Activated naive CD8-positive, alpha-beta T cell treated with anti-CD3 and anti-CD28 coated beads, Interleukin-2, amount 50 U/mL, for 16 hours (primary cell): ENCODE measurements around the gene C20orf96.
"Not testable (repeated sequence)": the region's sequence is repeated elsewhere in the genome, so short reads cannot be mapped to it uniquely, and the experiment has no call there.

Experiments
- DNase-seq: peaks from one replicate; pipeline ENCODE4 v3.0.0-alpha.2; 2020; ENCODE audit warnings: low read depth, low spot score

C20orf96 gene

DNA sequence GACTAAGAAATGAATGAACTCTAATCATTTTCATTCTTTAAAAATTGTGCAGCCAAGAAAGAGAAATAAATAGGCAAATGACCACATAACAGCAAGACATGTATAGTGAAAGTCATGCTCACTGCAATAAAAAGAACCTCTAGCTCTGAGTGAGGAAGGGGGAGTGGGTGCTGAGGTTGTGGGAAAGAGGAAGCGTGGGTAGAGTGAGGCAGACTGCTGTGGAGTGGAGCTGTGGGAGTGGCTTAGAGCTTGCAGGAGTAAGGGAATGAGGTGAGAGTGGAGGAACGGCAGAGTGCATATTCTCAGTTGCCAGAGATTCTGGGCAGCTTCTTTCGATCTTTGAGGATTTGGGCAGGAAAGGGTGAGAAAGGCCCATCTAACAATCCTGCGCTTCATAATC is 53.1 kb downstream of the C20orf96 start:
- DNase-seq = no peak

DNA sequence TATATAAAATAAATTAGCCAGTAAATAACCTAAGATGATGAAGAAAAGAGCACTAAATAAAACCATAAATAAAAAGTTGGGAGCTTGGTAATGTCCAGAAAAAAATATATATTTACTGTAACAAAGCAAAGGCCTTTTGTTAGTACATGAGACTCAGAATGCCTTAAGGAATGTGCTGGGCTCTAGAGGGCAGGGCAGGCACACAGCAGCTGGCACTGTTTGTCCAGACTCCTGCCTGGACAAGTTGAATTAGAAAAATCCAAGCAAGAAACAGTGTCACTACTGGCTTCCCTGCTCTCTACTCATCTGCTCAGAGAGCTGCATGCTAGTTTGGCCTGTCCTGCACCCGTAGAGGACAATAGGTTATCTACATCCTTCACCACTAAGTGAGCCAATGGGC is 54.7 kb downstream of the C20orf96 start:
- DNase-seq = no peak

DNA sequence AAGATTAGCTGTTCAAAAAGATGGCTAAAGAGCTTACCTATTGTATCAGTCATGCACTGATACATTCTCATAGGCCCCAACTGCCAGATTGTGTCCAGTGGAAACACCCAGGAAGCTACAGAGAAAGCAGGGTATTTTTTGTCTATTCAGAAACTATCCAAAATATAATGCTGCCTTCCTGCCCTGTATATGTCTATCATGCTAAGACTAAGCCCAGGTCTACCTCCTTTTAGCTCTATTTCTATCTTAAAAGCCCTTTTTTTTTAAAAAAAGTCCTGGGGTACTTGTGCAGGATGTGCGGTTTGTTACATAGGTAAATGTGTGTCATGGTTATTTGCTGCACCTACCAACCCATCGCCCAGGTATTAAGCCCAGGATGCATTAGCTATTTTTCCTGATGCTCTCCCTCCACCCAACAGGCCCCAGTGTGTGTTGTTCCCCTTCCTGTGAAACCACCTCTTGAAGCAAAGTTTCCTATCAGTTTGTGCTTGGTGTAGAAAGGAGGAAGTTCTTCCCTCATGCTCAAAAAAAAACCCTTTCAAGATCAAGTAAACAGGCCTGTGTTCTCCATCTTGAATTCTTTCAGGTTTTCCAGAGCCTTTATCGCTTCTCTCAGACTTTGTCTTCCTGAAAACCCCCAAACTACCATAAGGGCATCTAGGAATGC is 63.0 kb downstream of the C20orf96 start:
- DNase-seq = no peak

DNA sequence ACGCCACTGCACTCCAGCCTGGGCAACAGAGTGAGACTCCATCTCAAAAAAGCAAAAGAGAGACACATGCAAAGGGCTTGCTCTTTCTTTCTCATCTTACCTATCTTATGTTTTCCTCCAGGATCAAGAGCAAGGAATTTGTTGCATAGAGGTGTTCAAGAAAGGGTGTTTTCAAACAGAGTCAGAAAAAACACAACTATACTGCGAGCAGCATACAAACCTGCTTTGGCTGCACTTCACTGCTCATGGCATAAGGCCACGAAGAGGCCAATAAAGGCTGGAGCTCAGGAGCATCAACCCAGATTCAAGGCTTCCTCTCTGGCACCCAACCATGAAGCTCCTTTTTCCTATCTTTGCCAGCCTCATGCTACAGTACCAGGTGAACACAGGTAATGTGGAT is 63.6 kb downstream of the C20orf96 start, which contains the start of gene DEFB129:
Gene DEFB129, plus strand, starts transcription at position 301 of the 400 bp plus-strand sequence. Its CDS starts 31 bp downstream, at position 332.
- no peak for DNase-seq

DNA sequence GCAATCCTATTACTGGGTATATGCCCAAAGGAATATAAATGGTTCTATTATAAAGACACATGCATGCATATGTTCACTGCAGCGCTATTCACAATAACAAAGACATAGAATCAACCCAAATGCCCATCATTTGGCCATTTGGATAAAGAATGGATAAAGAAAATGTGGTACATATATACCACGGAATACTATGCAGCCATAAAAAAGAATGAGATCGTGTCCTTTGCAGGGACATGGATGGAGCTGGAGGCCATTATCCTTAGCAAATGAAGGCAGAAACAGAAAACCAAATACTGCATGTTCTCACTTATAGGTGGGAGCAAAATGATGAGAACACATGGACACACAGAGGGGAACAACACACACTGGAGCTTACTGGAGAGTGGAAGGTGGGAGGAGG is 64.7 kb downstream of the C20orf96 start:
- not testable (repeated sequence) for DNase-seq

DNA sequence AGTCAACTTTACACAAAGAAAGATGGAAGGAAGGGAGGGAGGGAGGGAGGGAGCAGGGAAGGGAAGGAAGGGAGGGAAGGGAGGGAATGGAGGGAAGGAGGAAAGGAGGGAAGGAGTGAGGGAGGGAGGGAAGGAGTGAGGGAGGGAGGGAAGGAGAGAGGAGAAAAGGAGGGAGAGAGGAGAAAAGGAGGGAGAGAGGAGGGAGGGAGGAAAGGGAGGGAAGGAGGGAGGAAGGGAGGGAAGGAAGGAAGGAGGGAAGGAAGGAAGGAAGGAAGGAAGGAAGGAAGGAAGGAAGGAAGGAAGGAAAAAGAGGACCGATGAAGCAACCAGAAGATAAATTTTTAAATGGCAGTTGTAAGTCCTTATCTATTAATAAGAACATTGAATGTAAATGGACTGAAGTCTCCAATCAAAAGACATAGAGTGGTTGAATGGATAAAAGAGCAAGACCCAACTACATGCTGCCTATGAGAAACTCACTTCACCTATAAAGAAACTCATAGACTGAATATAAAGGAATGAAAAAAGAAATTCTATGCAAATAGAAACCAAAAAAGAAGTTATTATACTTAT is 69.2 kb downstream of the C20orf96 start:
- DNase-seq = no peak
